Body of pancreas (tissue), 4 donors: ENCODE measurements around the gene SMARCA2.

Experiments used
- CTCF ChIP-seq, 7 experiments: fragments of 450-650 bp in 4 of 7; fragments of 200-600 bp in 3 of 7; sonication (generic) in 3 of 7; IDR thresholded peaks; one replicate each; pipeline ENCODE4 v1.5.1; 2016 to 2019; ENCODE audit warnings: antibody characterized with exemption in 7 of 7
- POLR2A ChIP-seq, 3 donors: fragments of 450-650 bp; IDR thresholded peaks; one replicate each; pipeline ENCODE4 v1.6.1; 2016; ENCODE audit warnings: antibody characterized with exemption in 3 of 3, mild to moderate bottlenecking in 2 of 3

- TF ChIP-seq CTCF (IDR thresholded peaks at IDR 0.05): no peak
- TF ChIP-seq POLR2A (IDR thresholded peaks at IDR 0.05): no peak
These were observed 32.8 kb downstream of the SMARCA2 start for GRCh38 chr9:2047916-2048315.
